MM.1S (cell line): ENCODE results near the gene MRPL58.

Experiments used
- DNase-seq: peaks from one replicate; pipeline ENCODE4 v3.0.0-alpha.2; 2015
- H2AFZ ChIP-seq: fragments of 300-600 bp; sonication (generic); 2 replicates; pipeline ENCODE4 v1.6.0; 2016; ENCODE audit warnings: antibody characterized with exemption, low read length
- H3F3A ChIP-seq: fragments of 300-600 bp; sonication (generic); 2 replicates; pipeline ENCODE4 v1.6.1; 2016; ENCODE audit warnings: mild to moderate bottlenecking, antibody characterized with exemption, low read length, moderate library complexity, mixed read lengths; ENCODE audit not compliant: insufficient read depth
- H3K27ac ChIP-seq: fragments of 300-600 bp; sonication (generic); 2 replicates; pipeline ENCODE4 v1.5.1; 2016; ENCODE audit warnings: mild to moderate bottlenecking, low read length
- H3K27me3 ChIP-seq: fragments of 300-600 bp; sonication (generic); replicated peaks from 2 replicates; pipeline ENCODE4 v1.6.0; 2016; ENCODE audit warnings: low read length; ENCODE audit not compliant: insufficient read depth
- H3K36me3 ChIP-seq: fragments of 300-600 bp; sonication (generic); replicated peaks from 2 replicates; pipeline ENCODE4 v1.6.1; 2016; ENCODE audit warnings: mild to moderate bottlenecking, low read length, mixed read lengths; ENCODE audit not compliant: insufficient read depth
- H3K4me1 ChIP-seq: fragments of 300-600 bp; sonication (generic); 2 replicates; pipeline ENCODE4 v1.6.1; 2016; ENCODE audit warnings: low read length, mixed read lengths
- H3K4me2 ChIP-seq: fragments of 300-600 bp; sonication (generic); 2 replicates; pipeline ENCODE4 v1.6.0; 2016; ENCODE audit warnings: low read depth, low read length
- H3K4me3 ChIP-seq: fragments of 300-600 bp; sonication (generic); 2 replicates; pipeline ENCODE4 v1.5.1; 2016; ENCODE audit warnings: low read length, mixed read lengths
- H3K79me2 ChIP-seq: fragments of 300-600 bp; sonication (generic); 2 replicates; pipeline ENCODE4 v1.6.1; 2016; ENCODE audit warnings: mixed run types, low read length, mixed read lengths
- H3K9ac ChIP-seq: fragments of 300-600 bp; sonication (generic); 2 replicates; pipeline ENCODE4 v1.6.1; 2016; ENCODE audit warnings: low read length, mixed read lengths
- H3K9me2 ChIP-seq: fragments of 300-600 bp; sonication (generic); replicated peaks from 2 replicates; pipeline ENCODE4 v1.6.1; 2016; ENCODE audit warnings: mild to moderate bottlenecking, low read length, mixed read lengths; ENCODE audit not compliant: insufficient read depth
- H3K9me3 ChIP-seq: fragments of 300-600 bp; sonication (generic); replicated peaks from 2 replicates; pipeline ENCODE4 v1.6.1; 2016; ENCODE audit warnings: mild to moderate bottlenecking, low read length, mixed read lengths; ENCODE audit not compliant: insufficient read depth
- H4K20me1 ChIP-seq: fragments of 300-600 bp; sonication (generic); 2 replicates; pipeline ENCODE4 v1.6.1; 2016; ENCODE audit warnings: mild to moderate bottlenecking, low read length, moderate library complexity, mixed read lengths; ENCODE audit not compliant: insufficient read depth
- CTCF ChIP-seq: fragments of 300-600 bp; sonication (generic); IDR thresholded peaks from 2 replicates; pipeline ENCODE4 v1.5.1; 2016; ENCODE audit warnings: antibody characterized with exemption, low read length, mixed read lengths
- EZH2 ChIP-seq: fragments of 300-600 bp; sonication (generic); optimal IDR thresholded peaks from 2 replicates; pipeline ENCODE3; 2017; ENCODE audit warnings: low read depth, mild to moderate bottlenecking, antibody characterized with exemption, low read length, mixed read lengths
- EZH2phosphoT487 ChIP-seq: fragments of 300-600 bp; sonication (generic); IDR thresholded peaks from 2 replicates; pipeline ENCODE4 v1.6.1; 2018; ENCODE audit warnings: antibody characterized with exemption, low read length

Gene MRPL58

GRCh38 chr17:75030161-75030560 is 17.7 kb downstream of the MRPL58 start:
- H3K27ac ChIP-seq: no peak overlapping the region
- TF ChIP-seq CTCF: no peak
- no peak for TF ChIP-seq EZH2
- TF ChIP-seq EZH2phosphoT487: no peak
- no peaks in the 10 kb centered on the region for H3K36me3 ChIP-seq
- no peak for DNase-seq
- no peaks in the 10 kb centered on the region for H4K20me1 ChIP-seq
- H3K4me1 ChIP-seq: 0 out of 2 replicates have a peak, but pooled peaks cover 4% of the 10 kb centered on the region
- no peak overlapping the region for H2AFZ ChIP-seq
- peaks cover 23% of the 10 kb centered on the region for H3F3A ChIP-seq
- no peak overlapping the region for H3K9ac ChIP-seq
- no peaks in the 10 kb centered on the region for H3K79me2 ChIP-seq
- no peaks in the 10 kb centered on the region for H3K9me3 ChIP-seq
- no peak overlapping the region for H3K4me3 ChIP-seq
- H3K27me3 ChIP-seq: no peaks in the 10 kb centered on the region; the same call in 1 of the 2 replicates
- H3K4me2 ChIP-seq: no peak overlapping the region
- H3K9me2 ChIP-seq: no peaks in the 10 kb centered on the region

GRCh38 chr17:75031972-75032719 is 19.7 kb downstream of the MRPL58 start:
- Histone ChIP-seq H3K9me3 (no peaks in the 10 kb centered on the region), H3K27ac (no peak overlapping the region), H3K9ac (no peak overlapping the region), H3K4me3 (peak overlapping the region; percentile 25; the same call in 1 of the 2 replicates), H3K79me2 (no peaks in the 10 kb centered on the region), H3K4me2 (peak overlapping the region; percentile 83), H3K9me2 (no peaks in the 10 kb centered on the region), H3F3A (peaks cover 23% of the 10 kb centered on the region), H3K27me3 (no peaks in the 10 kb centered on the region; the same call in 1 of the 2 replicates), H3K4me1 (0 out of 2 replicates have a peak, but pooled peaks cover 4% of the 10 kb centered on the region), H3K36me3 (no peaks in the 10 kb centered on the region), H2AFZ (0 out of 2 replicates have a peak overlapping the region, but pooled peaks have one; percentile 36), H4K20me1 (no peaks in the 10 kb centered on the region)
- DNase-seq: no peak
- no peak for TF ChIP-seq EZH2phosphoT487
- no peak for TF ChIP-seq EZH2
- no peak for TF ChIP-seq CTCF

DNA sequence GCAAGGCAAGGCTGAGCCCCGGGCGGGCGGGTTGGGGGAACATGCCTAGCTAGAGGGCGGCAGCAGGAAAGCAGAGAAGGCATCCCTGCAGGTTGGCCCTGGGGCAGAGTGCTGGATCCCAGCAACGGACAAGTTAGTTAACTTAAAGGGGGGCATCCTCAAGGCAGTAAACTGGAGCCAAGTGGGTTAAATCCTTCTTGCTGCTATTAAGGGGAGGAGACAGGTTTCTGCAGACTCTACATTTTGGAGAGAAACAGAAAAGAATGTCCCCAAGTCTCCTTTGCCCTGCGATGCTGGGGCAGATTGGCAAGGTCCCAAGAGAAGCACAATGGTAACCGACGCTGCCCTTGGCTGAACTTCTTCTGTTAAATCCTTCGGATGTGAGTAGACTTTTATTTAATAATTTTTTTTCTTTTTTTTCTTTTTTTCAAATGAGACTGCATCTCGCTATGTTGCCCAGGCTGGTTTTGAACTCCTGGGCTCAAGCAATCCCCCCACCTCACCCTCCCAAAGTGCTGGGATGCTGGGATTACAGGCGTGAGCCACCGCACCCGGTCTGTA is 20.3 kb downstream of the MRPL58 start:
- no peak for DNase-seq
- Histone ChIP-seq H3K9me2 (no peaks in the 10 kb centered on the region), H3K9ac (no peak overlapping the region), H3K4me1 (0 out of 2 replicates have a peak, but pooled peaks cover 4% of the 10 kb centered on the region), H3K9me3 (no peaks in the 10 kb centered on the region), H3K79me2 (no peaks in the 10 kb centered on the region), H3F3A (peaks cover 27% of the 10 kb centered on the region), H3K27ac (no peak overlapping the region), H3K4me3 (peak overlapping the region; percentile 25; the same call in 1 of the 2 replicates), H3K4me2 (peak overlapping the region; percentile 83), H3K36me3 (no peaks in the 10 kb centered on the region), H2AFZ (no peak overlapping the region), H3K27me3 (no peaks in the 10 kb centered on the region; the same call in 1 of the 2 replicates), H4K20me1 (no peaks in the 10 kb centered on the region)
- TF ChIP-seq EZH2 (no peak), EZH2phosphoT487 (no peak), CTCF (no peak)
